Stimulated activated CD8-positive, alpha-beta memory T cell treated with anti-CD3 and anti-CD28 coated beads, Interleukin-4, amount 100 ng/mL, for 1 hour (primary cell): ENCODE results near the gene MARCHF11.

ENCODE experiments used
- DNase-seq, 2 donors: peaks; one replicate each; pipeline ENCODE4 v3.0.0-alpha.2; 2020; ENCODE audit warnings: low read depth in 2 of 2, low spot score in 1 of 2

MARCHF11 gene

GRCh38 chr5:16134204-16134603 lies 45.4 kb downstream of the MARCHF11 start:
- no peak for DNase-seq

- DNase-seq = no peak
These were observed 47.7 kb downstream of the MARCHF11 start for GRCh38 chr5:16131878-16132277.

- no peak for DNase-seq
These were observed 50.6 kb downstream of the MARCHF11 start for GRCh38 chr5:16128944-16129343.

GRCh38 chr5:16127865-16128544 lies 51.6 kb downstream of the MARCHF11 start:
- DNase-seq = no peak

- DNase-seq = no peak
These were observed 59.0 kb downstream of the MARCHF11 start for GRCh38 chr5:16120579-16120978.

- no peak for DNase-seq
These were observed 59.8 kb downstream of the MARCHF11 start for GRCh38 chr5:16119790-16120189.

- DNase-seq = no peak
These were observed 64.5 kb downstream of the MARCHF11 start for GRCh38 chr5:16115140-16115539.

- DNase-seq = no peak
These were observed 71.2 kb downstream of the MARCHF11 start for GRCh38 chr5:16108418-16108817.

- DNase-seq = no peak
These were observed 74.6 kb downstream of the MARCHF11 start for GRCh38 chr5:16104961-16105360.

GRCh38 chr5:16095612-16096011 lies 84.0 kb downstream of the MARCHF11 start:
- no peak for DNase-seq

- no peak for DNase-seq
These were observed 89.3 kb downstream of the MARCHF11 start for GRCh38 chr5:16090270-16090669.

GRCh38 chr5:16082982-16083381 lies 96.6 kb downstream of the MARCHF11 start:
- no peak for DNase-seq

- no peak for DNase-seq
These were observed 97.5 kb downstream of the MARCHF11 start for GRCh38 chr5:16082053-16082452.

- no peak for DNase-seq
These were observed 98.1 kb downstream of the MARCHF11 start for GRCh38 chr5:16081376-16081955.

- no peak for DNase-seq
These were observed 102.9 kb downstream of the MARCHF11 start for GRCh38 chr5:16076657-16077056.

GRCh38 chr5:16074358-16074757 lies 105.2 kb downstream of the MARCHF11 start:
- DNase-seq = no peak

GRCh38 chr5:16072616-16073015 lies 107.0 kb downstream of the MARCHF11 start:
- DNase-seq = no peak

GRCh38 chr5:16067415-16067814 lies 112.2 kb downstream of the MARCHF11 start:
- DNase-seq = no peak

GRCh38 chr5:16066810-16067209 lies 112.8 kb downstream of the MARCHF11 start:
- DNase-seq = no peak

- DNase-seq = no peak
These were observed 113.3 kb downstream of the MARCHF11 start for GRCh38 chr5:16066320-16066719.

GRCh38 chr5:16065831-16066230 lies 113.8 kb downstream of the MARCHF11 start:
- no peak for DNase-seq

- no peak for DNase-seq
These were observed 115.3 kb downstream of the MARCHF11 start for GRCh38 chr5:16064135-16064893.
